Measurements from ENCODE around the gene METRNL.
"Not testable (repeated sequence)": the region's sequence is repeated elsewhere in the genome, so short reads cannot be mapped to it uniquely, and the experiment has no call there.

Gene METRNL

GRCh38 chr17:83125515-83126274 is 46.3 kb downstream of the METRNL start:
- DNase-seq = peak; percentile 37

- no peak for DNase-seq
These were observed 46.9 kb downstream of the METRNL start for GRCh38 chr17:83126275-83126811.

GRCh38 chr17:83127431-83128160 is 48.2 kb downstream of the METRNL start:
- DNase-seq = no peak

- DNase-seq = no peak
These were observed 49.2 kb downstream of the METRNL start for GRCh38 chr17:83128306-83129240.

- DNase-seq = no peak
These were observed 50.3 kb downstream of the METRNL start for GRCh38 chr17:83129676-83130075.

- DNase-seq = no peak
These were observed 52.1 kb downstream of the METRNL start for GRCh38 chr17:83131401-83132011.

GRCh38 chr17:83132251-83133081 is 53.1 kb downstream of the METRNL start:
- DNase-seq = no peak

GRCh38 chr17:83133302-83134121 is 54.1 kb downstream of the METRNL start:
- no peak for DNase-seq

GRCh38 chr17:83134456-83134855 is 55.0 kb downstream of the METRNL start:
- DNase-seq = not testable (repeated sequence)

- no peak for DNase-seq
These were observed 56.3 kb downstream of the METRNL start for GRCh38 chr17:83135692-83136091.

- no peak for DNase-seq
These were observed 56.7 kb downstream of the METRNL start for GRCh38 chr17:83136156-83136555.

GRCh38 chr17:83136931-83137330 is 57.5 kb downstream of the METRNL start:
- no peak for DNase-seq

- no peak for DNase-seq
These were observed 58.1 kb downstream of the METRNL start for GRCh38 chr17:83137523-83137922.

GRCh38 chr17:83138820-83139219 is 59.4 kb downstream of the METRNL start:
- DNase-seq = no peak

- not testable (repeated sequence) for DNase-seq
These were observed 60.3 kb downstream of the METRNL start for GRCh38 chr17:83139541-83140248.

GRCh38 chr17:83140249-83140566 is 60.8 kb downstream of the METRNL start:
- DNase-seq = not testable (repeated sequence)

- no peak for DNase-seq
These were observed 63.2 kb downstream of the METRNL start for GRCh38 chr17:83142619-83143018.

- no peak for DNase-seq
These were observed 64.4 kb downstream of the METRNL start for GRCh38 chr17:83143817-83144231.

Measured in CD4-positive, alpha-beta T cell treated with Interleukin-10 for 1 hour (primary cell).